DOHH2 (cell line): ENCODE measurements around the gene GPR26.

Source experiments
- H3F3A ChIP-seq: fragments of 200-600 bp; sonication (generic), shearing (Covaris generic); 2 replicates; pipeline ENCODE4 v1.6.0; 2016; ENCODE audit warnings: antibody characterized with exemption, mild to moderate bottlenecking; ENCODE audit not compliant: control insufficient read depth, insufficient read depth
- H3K27ac ChIP-seq: fragments of 200-600 bp; sonication (generic); 2 replicates; pipeline ENCODE4 v1.5.1; 2014; ENCODE audit warnings: low read depth, mild to moderate bottlenecking, low read length, moderate library complexity
- H3K27me3 ChIP-seq: fragments of 200-600 bp; sonication (generic); 2 replicates; pipeline ENCODE4 v1.6.1; 2014; ENCODE audit warnings: mild to moderate bottlenecking, low read length, mixed read lengths; ENCODE audit not compliant: control insufficient read depth
- H3K36me3 ChIP-seq: fragments of 200-600 bp; sonication (generic); 2 replicates; pipeline ENCODE4 v1.6.1; 2014; ENCODE audit warnings: mild to moderate bottlenecking, low read length, moderate library complexity, mixed read lengths; ENCODE audit not compliant: control insufficient read depth
- H3K4me1 ChIP-seq: fragments of 200-600 bp; sonication (generic); 2 replicates; pipeline ENCODE4 v1.6.1; 2014; ENCODE audit warnings: mild to moderate bottlenecking, low read length, mixed read lengths; ENCODE audit not compliant: control insufficient read depth
- H3K4me2 ChIP-seq: fragments of 200-600 bp; sonication (generic); 2 replicates; pipeline ENCODE4 v1.6.0; 2014; ENCODE audit warnings: mild to moderate bottlenecking, low read length, moderate library complexity
- H3K4me3 ChIP-seq: fragments of 200-600 bp; sonication (generic); 2 replicates; pipeline ENCODE4 v1.5.1; 2014; ENCODE audit warnings: mild to moderate bottlenecking, low read length, mixed read lengths
- H3K79me2 ChIP-seq: fragments of 200-600 bp; sonication (generic); 2 replicates; pipeline ENCODE4 v1.6.1; 2014; ENCODE audit warnings: mild to moderate bottlenecking, low read length, mixed read lengths; ENCODE audit not compliant: control insufficient read depth
- H3K9me2 ChIP-seq: fragments of 200-600 bp; sonication (generic); replicated peaks from 2 replicates; pipeline ENCODE4 v1.6.1; 2014; ENCODE audit warnings: mild to moderate bottlenecking, low read length, mixed read lengths; ENCODE audit not compliant: control insufficient read depth
- H3K9me3 ChIP-seq: fragments of 200-600 bp; sonication (generic); 2 replicates; pipeline ENCODE4 v1.6.1; 2014; ENCODE audit warnings: antibody characterized with exemption, low read length, mixed read lengths; ENCODE audit not compliant: control insufficient read depth, insufficient read depth
- H4K20me1 ChIP-seq: fragments of 200-600 bp; sonication (generic); 2 replicates; pipeline ENCODE4 v1.6.0; 2014; ENCODE audit warnings: low read depth, mild to moderate bottlenecking, antibody characterized with exemption, low read length, moderate library complexity; ENCODE audit not compliant: control insufficient read depth, insufficient read depth
- EZH2phosphoT487 ChIP-seq: fragments of 200-600 bp; sonication (generic); IDR thresholded peaks from 2 replicates; pipeline ENCODE4 v1.6.1; 2017; ENCODE audit warnings: borderline replicate concordance, mild to moderate bottlenecking, antibody characterized with exemption, low read length, moderate library complexity, mixed read lengths
- TF ChIP-seq, protein P1 (sequence below): fragments of 200-600 bp; sonication (generic); IDR thresholded peaks from one replicate; pipeline ENCODE4 v1.5.1; 2014; ENCODE audit warnings: antibody characterized with exemption, mild to moderate bottlenecking, low read depth, low read length; ENCODE audit not compliant: poor library complexity, severe bottlenecking

Gene GPR26

GRCh38 chr10:123620621-123621020 is 45.5 kb upstream of the GPR26 start:
- no peak overlapping the region for H3K27ac ChIP-seq
- H3K4me1 ChIP-seq, result no peaks in the 10 kb centered on the region
- H3K27me3 ChIP-seq, result no peaks in the 10 kb centered on the region
- H3K9me2 ChIP-seq, result no peaks in the 10 kb centered on the region
- no peaks in the 10 kb centered on the region for H3F3A ChIP-seq
- no peaks in the 10 kb centered on the region for H4K20me1 ChIP-seq
- no peaks in the 10 kb centered on the region for H3K36me3 ChIP-seq
- TF ChIP-seq, protein P1, sequence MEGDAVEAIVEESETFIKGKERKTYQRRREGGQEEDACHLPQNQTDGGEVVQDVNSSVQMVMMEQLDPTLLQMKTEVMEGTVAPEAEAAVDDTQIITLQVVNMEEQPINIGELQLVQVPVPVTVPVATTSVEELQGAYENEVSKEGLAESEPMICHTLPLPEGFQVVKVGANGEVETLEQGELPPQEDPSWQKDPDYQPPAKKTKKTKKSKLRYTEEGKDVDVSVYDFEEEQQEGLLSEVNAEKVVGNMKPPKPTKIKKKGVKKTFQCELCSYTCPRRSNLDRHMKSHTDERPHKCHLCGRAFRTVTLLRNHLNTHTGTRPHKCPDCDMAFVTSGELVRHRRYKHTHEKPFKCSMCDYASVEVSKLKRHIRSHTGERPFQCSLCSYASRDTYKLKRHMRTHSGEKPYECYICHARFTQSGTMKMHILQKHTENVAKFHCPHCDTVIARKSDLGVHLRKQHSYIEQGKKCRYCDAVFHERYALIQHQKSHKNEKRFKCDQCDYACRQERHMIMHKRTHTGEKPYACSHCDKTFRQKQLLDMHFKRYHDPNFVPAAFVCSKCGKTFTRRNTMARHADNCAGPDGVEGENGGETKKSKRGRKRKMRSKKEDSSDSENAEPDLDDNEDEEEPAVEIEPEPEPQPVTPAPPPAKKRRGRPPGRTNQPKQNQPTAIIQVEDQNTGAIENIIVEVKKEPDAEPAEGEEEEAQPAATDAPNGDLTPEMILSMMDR, result no peak
- no peak for TF ChIP-seq EZH2phosphoT487
- H3K79me2 ChIP-seq, result no peaks in the 10 kb centered on the region
- no peaks in the 10 kb centered on the region for H3K9me3 ChIP-seq
- no peak overlapping the region for H3K4me3 ChIP-seq
- H3K4me2 ChIP-seq, result no peak overlapping the region

DNA sequence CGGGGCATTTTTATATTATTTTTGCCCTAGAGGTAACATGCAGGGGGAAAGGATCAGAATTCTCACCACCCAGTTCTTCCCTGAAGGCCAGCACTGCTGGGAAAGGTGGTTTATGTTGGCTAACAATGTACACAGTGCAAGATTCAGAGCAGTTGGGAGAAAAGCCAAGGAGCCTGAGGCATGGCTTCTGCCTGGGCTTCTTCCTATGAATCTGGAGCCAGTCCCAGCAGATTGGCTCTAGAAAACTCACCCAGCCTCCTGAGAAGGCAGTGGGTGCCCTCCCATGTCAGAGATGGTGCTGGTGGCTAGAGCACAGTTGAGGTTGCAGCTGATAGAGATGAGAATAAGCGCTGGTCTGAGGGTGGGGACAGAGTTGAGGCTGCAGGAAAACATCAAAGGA is 44.7 kb upstream of the GPR26 start:
- Histone ChIP-seq H3K9me3 (no peaks in the 10 kb centered on the region), H3K27ac (no peak overlapping the region), H3K4me1 (no peaks in the 10 kb centered on the region), H3K27me3 (no peaks in the 10 kb centered on the region), H3K4me2 (no peak overlapping the region), H3K79me2 (no peaks in the 10 kb centered on the region), H3K36me3 (no peaks in the 10 kb centered on the region), H4K20me1 (no peaks in the 10 kb centered on the region), H3K9me2 (no peaks in the 10 kb centered on the region), H3F3A (no peaks in the 10 kb centered on the region), H3K4me3 (no peak overlapping the region)
- TF ChIP-seq, protein P1, result no peak
- TF ChIP-seq EZH2phosphoT487, result no peak

DNA sequence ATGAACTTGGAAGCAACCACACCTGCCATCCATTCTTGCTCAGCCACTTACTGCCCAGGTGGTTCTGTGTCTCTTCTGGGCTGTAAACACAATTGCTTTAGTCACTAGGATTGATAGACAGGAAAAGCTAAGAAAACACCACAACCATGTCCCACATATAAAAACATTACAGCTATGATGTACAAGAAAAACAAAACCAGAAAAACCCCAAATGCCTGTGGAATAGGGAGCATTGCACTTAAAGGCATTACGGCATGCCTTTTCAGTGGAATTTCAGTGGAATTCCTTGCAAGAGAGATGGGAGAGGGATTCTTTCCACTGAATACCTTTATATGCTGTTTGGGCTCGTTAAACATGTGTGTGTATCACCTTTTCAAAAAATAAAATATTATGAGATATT is 44.2 kb upstream of the GPR26 start:
- TF ChIP-seq EZH2phosphoT487, result no peak
- TF ChIP-seq, protein P1, result no peak
- H3K79me2 ChIP-seq, result no peaks in the 10 kb centered on the region
- H3K9me3 ChIP-seq, result no peaks in the 10 kb centered on the region
- no peaks in the 10 kb centered on the region for H3K36me3 ChIP-seq
- no peaks in the 10 kb centered on the region for H3K27me3 ChIP-seq
- no peaks in the 10 kb centered on the region for H4K20me1 ChIP-seq
- no peaks in the 10 kb centered on the region for H3K9me2 ChIP-seq
- H3K27ac ChIP-seq, result no peak overlapping the region
- no peaks in the 10 kb centered on the region for H3F3A ChIP-seq
- H3K4me3 ChIP-seq, result no peak overlapping the region
- H3K4me1 ChIP-seq, result no peaks in the 10 kb centered on the region
- H3K4me2 ChIP-seq, result no peak overlapping the region

DNA sequence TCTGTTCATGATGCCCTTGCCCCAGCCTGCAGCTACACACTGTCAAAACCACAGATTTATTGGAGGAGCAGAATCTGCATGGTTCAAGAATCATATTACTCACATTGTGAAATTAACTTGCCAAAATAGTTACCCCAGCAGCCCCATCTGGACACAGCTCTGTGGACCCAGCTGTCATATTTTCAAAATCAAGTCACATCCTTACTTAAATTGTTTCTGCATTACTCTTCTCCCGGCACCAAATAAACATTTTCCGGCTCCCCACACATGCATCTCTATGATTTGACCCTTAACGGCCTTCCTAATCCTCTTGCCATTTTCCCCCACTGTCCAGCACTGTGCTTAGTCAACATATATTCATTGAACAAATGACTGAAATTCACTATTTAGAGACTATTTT is 43.8 kb upstream of the GPR26 start:
- Histone ChIP-seq H3K4me2 (no peak overlapping the region), H3K79me2 (no peaks in the 10 kb centered on the region), H3K9me2 (no peaks in the 10 kb centered on the region), H4K20me1 (no peaks in the 10 kb centered on the region), H3F3A (no peaks in the 10 kb centered on the region), H3K36me3 (no peaks in the 10 kb centered on the region), H3K27me3 (no peaks in the 10 kb centered on the region), H3K4me3 (no peak overlapping the region), H3K4me1 (no peaks in the 10 kb centered on the region), H3K9me3 (no peaks in the 10 kb centered on the region), H3K27ac (no peak overlapping the region)
- TF ChIP-seq EZH2phosphoT487, result no peak
- TF ChIP-seq, protein P1, result no peak
